ENCODE data around the gene SLC25A25.
A peak's percentile ranks its signal among the peaks of the same experiment; 100 is the strongest.
"Not testable (repeated sequence)": the region's sequence is repeated elsewhere in the genome, so short reads cannot be mapped to it uniquely, and the experiment has no call there.

The SLC25A25 gene

DNA sequence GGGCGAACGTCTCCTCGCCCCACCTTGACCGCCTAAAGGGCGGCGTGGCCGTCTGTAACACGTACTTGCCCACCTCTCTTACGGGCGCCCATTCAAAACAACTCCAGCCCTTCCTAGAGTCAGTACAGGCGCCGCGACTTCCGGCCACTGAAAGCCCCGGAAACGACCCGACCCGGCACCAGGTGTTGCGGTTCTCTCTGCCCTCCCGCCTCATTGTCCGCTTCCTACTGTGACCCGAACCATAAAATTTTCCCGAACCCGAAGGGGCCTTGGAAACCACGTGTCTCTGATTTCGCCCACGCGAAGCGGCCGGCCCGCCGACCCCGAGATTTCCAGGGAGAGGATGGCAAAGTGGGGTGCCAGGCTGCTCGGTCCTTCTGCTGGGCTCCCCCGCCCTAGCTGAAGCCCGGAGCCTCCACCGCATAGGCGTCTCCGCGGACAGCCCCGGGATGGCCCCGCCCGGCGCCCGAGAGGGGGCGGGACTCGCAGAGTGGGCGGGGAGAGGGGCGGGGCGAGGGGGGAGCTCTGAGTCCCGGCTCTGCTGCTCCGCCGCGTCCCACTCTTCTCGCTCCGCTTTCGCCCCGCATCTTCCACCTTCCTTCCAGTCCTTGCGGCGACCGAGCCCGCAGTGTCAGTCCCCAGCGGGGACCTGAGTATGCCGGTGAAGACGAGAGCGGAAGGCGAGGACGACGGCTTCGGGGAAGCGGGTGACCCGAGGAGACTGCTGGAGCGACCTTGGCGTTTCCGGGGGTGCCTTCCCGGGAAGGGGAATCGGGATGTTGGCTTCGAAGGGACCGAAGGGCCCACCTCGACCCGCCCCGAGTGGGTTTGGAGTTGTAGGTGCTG is 60.2 kb downstream of the SLC25A25 start:
- peak; percentile 85 for DNase-seq

DNA sequence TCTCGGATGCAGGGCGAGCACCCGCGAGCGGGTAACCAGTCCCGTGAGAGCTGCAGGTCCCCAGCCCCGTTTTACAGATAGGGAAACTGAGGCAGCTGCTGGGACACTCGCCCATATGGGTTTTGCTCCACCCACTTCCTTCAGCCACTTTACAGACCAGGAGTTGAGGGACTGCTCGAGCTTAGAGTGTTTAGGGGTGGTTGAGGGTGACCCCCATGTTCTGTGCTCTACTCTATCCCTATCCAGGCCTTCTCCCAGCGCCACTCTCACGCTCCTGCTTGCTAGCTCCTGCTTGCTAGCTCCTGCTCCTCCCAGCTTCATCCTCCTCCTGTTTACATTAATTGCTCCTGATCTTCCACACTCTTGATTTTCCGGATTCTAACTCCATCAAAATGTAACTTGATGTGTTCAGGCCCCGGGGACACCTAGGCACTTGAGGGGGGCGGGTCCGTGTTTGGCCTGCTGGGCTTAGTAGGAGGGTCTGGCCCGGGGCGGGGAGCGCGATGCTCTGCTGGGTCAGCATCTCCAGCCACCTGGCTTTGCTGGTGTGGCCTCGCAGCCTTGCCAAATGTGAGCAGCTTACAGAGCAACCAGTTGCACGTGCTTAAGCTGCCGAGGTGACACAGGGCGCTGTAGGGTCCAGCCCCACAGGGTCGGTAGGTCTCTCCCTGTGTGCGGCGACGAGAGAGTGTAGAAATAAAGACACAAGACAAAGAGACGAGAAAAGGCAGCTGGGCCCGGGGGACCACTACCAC is 61.0 kb downstream of the SLC25A25 start:
- no peak for DNase-seq

DNA sequence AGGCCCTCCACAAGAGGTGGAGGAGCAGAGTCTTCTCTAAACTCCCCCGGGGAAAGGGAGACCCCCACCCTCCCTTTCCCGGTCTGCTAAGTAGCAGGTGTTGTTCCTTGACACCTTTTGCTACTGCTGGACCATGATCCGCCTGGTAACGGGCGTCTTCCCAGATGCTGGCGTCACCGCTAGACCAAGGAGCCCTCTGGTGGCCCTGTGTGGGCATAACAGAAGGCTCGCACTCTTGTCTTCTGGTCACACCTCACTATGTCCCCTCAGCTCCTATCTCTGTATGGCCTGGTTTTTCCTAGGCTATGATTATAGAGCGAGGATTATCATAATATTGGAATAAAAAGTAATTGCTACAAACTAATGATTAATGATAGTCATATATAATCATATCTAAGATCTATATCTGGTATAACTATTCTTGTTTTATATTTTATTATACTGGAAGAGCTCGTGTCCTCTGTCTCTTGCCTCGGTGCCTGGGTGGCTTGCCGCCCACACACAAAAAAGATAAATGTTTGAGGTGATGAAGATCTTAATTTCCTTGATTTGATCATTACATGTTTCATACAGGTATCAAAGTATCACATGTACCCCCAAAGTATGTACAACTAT is 62.1 kb downstream of the SLC25A25 start:
- peak; percentile 68 for DNase-seq

DNA sequence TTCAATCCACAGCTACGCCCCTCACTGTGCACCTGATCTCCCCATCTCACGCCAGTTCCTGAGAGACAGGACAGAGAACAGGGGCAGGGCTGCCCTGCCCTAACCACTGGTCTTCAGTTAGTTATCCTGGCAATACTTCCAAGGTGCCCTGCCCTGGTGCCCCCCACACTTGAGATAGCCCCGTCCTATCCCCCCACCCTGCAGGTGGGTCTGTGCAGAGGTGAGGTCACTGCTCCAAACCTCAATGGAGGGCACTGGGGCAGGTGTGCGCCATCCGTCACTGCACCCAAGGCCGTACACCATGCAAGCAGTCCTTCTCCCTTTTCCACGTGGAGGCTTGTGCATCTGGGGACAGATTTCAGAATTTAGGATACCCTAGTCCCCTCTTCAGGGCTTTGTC is 62.6 kb downstream of the SLC25A25 start:
- DNase-seq: not testable (repeated sequence)

DNA sequence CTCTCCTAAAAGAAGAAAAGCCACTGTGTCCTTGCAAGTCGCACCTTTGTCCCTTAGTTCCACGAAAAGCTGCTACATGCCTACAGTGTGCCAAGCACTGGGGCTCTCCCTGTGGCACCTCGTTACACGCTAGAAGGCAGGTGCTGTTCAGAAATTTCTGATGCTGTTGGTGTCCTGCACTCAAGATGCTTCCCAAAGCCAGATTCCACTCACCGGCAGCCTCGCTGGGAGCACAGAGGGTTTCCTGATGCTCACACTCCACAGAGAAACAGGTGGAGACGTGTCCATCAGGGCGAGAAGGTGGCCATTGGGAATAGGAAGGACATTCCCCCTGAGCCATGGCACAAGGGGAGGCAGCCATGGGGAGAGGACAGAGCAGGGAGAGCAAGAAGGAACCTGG is 63.3 kb downstream of the SLC25A25 start:
- not testable (repeated sequence) for DNase-seq

DNA sequence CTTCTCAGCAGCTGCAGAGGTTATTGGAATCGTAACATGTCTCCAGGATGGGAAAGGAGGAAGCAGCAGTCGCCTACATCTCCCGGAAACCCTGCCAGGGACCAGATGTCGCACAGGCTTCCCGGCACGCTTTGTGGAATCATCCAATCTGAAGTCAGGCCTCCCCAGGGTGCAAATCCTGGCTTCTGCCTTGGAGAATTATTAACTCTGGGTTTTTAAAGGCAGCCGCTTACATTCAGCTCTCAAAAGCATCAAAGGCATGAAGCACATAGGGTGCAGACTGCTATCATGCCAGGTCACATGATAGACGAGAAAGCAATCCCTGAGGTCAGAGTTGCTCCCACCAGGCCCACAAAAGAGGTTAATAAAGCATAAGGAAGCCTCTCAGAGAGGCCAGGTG is 64.1 kb downstream of the SLC25A25 start:
- not testable (repeated sequence) for DNase-seq

DNA sequence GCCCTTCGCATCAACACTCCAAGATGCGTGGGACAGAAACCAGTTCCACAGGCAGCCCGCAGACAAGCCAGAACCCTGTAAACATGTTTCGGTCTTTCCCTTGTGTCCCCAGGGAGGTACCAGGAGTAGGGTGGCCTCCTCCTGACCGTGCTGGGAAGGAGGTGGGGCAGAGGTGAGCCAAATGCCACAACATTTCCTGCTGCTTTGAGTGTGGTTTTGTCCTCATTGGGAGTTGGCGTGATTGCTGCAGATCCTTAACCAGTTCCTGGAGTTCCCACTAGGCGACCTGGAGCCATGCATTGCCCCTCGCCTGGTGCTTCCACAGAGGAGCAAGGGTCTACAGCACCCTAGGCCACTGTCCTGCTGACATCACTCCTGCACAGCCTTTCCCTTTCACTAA is 67.5 kb downstream of the SLC25A25 start:
- not testable (repeated sequence) for DNase-seq

DNA sequence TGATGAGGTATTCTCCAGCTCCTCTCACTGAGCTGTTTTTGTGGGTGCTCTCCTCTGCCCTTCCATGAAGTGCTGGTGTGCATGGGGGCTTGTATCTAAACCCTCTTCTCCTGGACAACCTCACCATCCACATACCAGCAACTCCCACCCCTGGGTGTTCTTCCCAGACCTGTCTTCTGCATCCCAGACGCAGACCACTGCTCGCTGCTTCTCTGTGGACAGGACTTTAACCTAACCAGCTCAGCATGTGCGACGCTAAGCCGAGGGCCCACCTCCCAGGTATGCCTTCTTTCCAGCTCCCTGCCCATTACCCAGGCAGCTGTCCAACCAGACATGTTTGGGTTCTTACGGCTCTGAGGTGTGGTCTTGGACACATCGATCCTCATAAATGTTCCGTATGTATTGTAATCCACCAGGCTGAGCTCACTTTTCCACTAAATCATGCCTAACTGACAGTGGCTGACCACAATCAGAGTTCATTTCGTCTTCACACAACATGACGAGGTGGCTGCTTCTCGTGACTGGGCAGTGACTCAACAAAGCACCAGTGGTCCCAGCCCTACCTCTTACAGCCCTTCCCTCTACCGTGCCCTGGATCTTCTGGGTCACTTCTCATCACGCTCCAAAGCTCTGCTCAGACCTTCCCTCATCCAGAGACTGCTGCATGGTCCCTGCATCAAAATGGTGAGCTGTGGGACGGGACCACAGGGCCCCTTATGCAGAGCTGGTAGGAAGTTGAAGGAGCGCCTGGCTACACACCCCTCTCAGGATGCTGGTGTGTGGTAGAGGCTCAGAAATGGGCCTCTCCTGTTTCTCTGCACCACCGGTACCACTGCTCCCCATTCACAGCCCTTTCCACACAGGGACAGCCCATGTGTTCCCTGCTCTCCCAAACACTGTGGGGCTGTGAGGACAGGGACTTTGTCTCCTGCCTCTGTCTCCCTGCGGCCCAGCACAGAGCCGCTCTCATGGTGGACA is 69.1 kb downstream of the SLC25A25 start:
- no peak for DNase-seq

DNA sequence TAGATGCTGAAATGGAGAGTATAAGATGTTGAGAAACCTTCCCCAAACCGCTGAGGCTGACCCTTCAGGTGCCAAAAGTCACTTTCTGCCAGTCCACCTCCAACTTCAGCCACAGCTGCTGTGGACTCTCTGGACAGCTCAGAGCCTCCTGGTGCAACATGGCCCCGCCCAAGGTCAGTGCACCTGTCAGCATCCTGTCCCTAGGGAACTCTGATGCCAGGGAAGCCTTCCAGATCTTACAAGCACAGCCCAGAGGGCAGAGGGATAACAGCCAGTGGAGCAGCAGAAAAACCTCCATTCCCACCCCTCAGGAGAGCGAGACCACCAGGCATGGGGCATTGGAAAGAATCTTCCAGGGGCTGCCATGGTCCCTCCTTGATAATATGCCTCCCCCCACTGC is 70.0 kb downstream of the SLC25A25 start:
- no peak for DNase-seq

DNA sequence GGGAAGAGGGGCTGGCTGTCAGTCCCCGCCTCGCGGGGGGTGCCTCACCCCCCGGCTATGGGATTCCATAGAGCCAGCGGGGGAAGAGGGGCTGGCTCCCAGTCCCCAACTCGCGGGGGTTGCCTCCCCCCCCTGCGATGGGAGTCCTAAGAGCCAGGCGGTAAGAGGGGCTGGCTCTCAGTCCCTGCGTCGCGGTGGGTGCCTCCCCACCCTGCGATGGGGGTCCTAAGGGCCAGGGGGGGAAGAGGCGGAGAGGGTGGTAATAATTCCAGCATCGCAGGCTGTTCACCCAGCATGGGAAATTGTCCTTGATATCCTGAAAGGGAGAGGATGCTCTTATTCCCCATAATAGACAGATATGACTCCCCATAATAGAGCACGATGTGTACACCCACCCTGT is 71.6 kb downstream of the SLC25A25 start:
- DNase-seq: no peak

DNA sequence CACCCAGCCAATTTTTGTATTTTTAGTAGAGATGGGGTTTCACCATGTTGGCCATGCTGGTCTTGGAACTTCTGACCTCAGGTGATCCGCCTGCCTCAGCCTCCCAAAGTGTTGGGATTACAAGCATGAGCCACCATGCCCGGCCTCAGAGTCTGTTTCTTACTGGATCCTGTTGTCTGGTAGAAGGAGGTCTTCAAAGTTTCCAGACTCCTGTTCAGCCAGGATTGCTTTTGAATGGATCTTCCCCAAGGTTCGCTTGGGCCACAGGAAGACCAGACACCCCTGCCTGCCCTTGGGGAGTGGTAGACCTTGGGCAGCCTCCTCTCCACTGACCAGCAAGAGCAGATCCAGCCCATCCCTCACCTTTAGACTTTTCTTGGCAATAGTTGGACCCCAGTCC is 73.6 kb downstream of the SLC25A25 start:
- no peak for DNase-seq

DNA sequence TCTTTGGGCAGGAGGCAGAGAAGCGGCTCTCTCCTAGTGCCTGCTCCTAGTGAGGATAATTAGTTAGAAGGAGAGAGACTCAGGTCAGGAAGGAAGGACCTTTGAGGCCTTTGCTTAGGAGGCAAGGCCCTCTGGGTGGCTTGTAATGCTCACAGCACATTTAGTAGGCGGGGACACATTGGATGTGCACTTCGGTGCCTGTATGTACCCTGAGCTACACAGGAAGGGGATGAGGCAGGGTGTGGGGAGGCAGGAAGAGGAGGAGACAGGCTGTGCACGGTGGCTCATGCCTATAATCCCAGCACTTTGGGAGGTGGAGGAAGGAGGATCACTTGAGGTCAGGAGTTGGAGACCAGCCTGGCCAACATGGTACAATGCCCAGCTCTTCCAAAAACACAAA is 74.0 kb downstream of the SLC25A25 start:
- DNase-seq: no peak

DNA sequence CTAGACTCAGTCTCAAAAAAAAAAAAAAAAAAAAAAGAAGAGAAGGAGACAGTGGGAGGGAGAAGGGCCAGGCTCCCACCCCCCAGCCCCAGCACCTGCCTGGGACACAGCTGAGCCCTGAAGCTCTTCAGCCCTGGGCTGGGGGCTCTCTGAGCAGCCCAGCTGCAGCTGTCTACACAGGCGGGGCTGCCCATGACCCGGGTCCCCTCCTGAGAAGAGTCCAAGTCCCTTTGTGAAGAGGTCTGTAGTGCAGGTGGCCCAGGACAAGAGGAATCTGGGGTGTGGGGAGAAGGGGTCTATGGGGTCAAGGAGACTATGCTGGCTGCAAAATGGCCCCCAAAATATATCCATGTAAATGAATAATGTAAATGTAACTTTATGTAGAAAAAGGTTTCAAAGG is 74.6 kb downstream of the SLC25A25 start:
- no peak for DNase-seq

DNA sequence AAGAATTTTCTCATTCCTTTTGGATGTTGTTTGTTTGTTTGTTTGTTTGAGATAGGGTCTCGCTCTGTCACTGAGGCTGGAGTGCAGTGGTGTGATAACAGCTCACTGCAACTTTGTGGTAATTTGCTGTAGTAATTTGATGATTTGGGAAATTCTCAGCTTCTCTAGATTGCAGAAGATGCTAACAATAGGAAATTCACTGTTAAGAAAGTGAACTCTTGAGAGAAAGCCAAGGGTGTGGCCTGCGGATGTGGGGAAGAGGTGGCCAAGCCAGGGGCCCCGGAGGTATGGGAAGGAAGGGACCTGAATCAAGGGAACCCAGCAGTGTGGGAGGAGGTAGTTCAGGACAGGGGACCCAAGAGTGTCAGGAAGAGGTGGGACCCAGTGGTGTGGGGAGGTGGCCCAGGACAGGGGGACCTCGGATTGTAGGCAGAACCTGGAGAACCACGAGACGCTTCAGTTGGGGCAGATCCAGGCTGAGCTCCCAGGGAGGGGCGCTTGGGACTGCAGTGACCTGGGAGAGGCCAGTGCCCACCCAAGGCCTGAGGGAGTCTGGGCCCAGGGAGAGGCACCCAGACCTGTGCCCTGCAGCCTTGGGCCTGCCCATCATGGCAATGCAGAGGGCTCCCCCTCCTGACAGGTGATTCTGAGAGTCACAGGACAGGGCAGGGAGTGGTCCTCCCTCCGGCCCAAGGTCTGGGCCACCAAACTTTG is 75.7 kb downstream of the SLC25A25 start:
- DNase-seq: no peak

DNA sequence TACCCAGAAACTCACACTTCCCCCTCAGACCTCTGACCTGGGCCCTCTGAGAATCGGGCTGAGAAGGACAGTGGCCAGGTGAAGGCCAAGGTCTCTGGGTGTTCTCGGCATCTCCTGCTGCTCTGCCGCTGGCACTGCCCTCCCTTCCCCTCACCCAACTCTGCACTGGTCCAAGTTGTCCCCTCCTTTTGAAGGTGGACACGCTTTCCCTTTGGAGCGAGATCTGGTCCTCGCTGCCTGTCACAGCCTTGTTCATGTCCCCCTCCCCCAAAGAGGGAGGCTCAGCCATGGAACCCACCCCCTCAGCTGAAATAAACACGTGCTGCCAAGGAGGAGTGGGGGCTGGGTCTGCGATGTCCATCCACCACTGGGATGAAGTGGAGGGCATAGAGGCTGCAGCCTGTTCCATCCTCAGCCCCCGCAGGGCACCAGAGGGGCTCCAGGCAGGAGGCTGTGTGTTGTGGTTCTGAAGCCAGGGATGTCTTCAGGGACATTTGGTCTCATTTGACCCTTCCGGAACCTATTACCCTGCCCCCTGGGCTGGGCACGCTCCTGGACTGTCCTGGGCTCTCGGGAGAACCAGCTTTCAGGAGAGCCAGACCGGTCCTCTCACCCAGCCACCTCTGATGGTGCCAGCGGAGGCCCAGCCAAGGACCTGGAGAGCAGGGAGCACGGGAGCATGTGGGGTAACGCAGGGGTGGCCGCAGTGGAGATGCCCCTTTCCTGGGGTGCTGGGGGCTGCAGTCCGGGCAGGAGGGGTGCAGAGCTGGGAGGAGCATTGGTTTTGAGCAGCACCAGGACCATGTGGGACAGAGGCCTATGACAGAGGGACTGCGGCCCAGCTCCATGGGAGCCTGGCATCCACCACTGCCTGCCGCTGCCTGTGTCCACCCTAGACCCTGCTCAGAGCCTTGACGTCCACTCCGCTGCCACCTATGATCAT is 76.5 kb downstream of the SLC25A25 start:
- DNase-seq: no peak

DNA sequence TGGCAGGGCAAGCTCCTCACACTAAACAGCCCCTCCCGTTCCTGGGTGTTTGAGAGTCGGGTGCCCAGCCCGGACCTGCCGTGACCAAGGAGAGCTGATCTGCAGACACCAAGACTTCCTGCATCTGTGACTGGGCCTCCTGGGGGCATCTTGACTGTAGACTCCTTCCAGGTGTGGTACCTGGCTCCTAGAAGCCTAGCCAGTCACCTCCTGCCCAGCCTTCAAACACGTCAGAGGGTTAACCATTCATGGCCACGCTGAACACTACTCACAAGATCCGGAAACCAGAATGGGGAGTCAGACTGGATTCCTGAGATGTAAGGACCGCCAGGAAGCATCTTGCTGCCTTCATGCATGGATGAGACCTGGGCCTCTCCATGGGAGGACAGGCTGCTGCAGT is 77.5 kb downstream of the SLC25A25 start:
- DNase-seq: no peak

DNA sequence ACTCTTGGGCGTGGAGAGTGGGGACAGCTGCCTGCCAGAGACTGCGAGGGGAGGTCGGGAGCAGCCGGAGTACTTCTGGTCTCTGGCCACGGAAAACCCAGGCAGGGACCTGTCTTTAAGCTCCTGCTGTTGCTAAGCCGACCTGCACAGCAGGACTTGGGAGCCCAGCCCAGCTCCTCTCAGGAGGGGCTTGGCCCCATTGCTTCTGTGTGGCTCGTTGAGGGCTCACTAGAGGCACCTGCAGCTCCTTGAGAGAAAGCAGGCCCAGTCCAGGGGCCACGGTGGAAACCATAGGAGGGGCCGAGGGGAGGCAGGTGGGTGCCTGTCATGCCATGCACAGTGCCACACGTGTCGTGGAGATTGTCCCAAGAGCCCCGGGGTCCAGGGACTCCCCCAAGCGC is 77.9 kb downstream of the SLC25A25 start:
- no peak for DNase-seq

DNA sequence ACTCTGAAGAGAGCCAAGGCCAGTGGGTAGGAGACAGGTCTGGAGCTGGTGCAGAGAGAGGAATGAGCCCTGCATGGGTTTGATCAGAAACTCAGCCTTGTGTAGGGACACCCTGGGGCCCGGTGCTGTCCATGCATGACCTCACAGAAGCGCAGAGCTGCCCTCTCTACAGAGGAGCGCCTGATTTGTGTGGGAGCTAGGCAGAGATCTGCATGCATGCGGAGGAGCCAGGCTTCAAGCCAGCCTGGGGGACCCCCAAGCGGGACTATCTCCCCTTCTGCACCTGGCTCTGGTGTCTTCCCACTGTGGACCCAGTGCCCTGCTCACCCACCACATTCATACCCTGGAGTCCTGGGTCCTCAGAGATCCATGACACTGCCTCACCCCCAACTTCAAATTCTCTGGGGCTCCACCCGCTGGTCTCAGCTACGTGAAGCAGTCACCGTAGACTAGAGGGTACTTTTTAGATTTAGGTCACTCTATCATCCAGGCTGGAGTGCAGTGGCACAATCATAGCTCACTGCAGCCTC is 78.6 kb downstream of the SLC25A25 start:
- DNase-seq: no peak

DNA sequence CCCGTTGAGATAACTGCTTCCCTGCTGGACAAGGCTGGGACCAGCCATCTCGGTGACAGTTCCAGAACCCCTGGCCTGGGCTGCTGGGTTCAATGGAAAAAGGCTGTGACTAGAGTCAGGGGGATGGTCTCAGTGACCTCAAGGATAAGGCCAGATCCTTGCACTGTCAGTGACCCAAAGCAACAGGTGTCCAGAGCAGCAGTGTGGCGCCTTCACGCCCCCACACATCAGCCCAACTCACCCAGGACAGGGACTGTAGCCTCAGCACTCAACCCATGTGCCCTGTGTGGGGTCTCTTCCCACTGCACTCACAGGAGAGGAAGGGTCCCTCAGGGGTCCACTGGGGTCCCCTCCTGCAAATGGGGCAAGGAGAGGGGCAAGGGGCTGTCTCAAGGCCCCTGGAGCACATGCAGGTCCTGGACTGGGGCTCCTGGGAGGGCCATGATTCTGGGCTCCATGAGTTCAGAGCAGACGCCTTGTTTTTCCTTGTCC is 80.5 kb downstream of the SLC25A25 start:
- DNase-seq: no peak

DNA sequence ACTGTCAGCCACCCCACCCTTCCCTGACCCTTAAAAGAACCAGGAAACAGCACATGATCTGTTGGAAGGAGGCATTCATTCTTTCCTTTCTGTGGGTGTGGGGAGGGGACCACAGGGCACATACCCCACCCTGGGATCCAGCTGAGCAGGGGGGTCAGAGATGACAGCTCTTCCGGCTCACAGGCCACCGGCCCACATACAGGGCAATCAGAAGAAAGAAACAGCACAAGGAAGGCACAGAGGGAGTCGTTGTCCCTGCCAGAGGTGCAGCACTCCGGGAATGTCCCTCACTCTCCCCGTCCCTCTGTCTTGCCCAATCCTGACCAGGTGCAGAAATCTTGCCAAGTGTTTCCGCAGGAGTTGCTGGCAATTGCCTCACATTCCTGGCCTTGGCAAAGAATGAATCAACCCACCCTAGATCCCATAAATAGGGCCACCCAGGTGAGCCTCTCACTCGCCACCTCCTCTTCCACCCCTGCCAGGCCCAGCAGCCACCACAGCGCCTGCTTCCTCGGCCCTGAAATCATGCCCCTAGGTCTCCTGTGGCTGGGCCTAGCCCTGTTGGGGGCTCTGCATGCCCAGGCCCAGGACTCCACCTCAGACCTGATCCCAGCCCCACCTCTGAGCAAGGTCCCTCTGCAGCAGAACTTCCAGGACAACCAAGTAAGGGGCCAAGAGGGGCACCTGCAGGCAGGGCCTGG is 81.1 kb downstream of the SLC25A25 start, which contains the start of gene LCN2:
TSS of gene LCN2 (plus strand) at position 453 of the 701 bp plus-strand sequence. CDS start at position 526, 73 bp downstream.
- no peak for DNase-seq

Measured in activated naive CD4-positive, alpha-beta T cell treated with Interleukin-2 at 50 U/mL for 16 hours (primary cell).